Stimulated activated CD8-positive, alpha-beta memory T cell treated with anti-CD3 and anti-CD28 coated beads, Interleukin-2, amount 100 ng/mL, for 48 hours (primary cell): ENCODE results near the gene LNX1.

Source experiments
- DNase-seq, 2 donors: peaks; one replicate each; pipeline ENCODE4 v3.0.0-alpha.2; 2020; ENCODE audit warnings: low read depth in 2 of 2

The LNX1 gene

GRCh38 chr4:53591372-53591892 is at the start of gene LNX1:
TSS of gene LNX1 (minus strand) at chr4:53591486. CDS start at chr4:53574002, 17,484 bp downstream.
- DNase-seq: no peak

DNA sequence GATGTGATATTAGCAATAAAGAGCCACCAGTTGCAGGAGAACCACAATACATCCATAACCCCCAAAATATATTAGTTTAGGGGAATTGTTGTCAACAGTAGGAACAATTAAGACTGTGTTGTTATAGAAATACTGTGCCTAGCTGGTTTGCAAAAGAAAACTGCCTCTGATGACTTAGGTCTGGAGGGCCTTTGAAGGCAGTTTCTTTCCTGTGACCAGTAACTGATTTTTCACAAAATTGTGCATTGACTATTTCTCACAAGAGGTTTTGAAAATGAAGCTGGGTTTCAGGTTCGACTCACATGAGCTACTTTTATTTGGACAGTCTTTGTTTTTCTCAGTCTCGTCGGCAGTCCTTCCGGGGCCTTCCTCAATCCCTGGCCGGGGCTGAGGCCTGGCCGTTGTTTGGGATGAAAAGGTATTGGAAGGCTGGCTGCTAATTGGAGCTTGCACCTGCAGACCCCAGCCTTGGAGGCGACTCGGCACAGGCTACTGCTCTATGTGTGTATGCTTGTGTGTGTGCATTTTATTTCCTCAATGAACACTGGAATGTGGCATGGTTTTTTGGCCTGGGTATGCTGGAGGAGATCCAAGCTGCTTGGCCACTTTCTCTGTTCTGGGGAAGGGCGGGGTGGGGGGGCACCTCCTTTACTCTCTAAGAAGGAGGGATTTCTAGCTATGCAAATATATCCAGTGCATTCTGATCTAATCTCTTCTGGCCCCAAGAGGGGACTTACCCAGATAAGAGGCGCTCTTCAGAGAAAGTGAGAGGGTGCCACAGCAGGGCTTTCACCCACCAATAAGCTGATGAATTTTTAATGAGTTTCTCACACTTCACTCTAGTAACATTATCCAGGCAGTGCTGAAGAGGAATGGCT is 49.5 kb upstream of the LNX1 start:
- no peak for DNase-seq

DNA sequence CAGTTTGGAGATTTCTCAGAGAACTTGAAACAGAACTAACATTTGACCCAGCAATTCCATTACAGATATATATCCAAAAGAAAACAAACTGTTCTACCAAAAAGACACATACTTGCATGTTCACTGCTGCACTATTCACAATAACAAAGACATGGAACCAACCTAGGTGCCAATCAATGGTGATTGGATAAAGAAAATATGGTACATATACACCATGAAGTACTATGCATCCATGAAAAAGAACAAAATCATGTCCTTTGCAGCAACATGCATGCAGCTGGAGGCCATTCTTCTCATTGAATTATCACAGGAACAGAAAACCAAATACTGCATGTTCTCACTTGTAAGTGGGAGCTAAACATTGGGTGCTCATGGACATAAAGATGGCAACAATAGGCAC is 47.6 kb upstream of the LNX1 start:
- DNase-seq: no peak

DNA sequence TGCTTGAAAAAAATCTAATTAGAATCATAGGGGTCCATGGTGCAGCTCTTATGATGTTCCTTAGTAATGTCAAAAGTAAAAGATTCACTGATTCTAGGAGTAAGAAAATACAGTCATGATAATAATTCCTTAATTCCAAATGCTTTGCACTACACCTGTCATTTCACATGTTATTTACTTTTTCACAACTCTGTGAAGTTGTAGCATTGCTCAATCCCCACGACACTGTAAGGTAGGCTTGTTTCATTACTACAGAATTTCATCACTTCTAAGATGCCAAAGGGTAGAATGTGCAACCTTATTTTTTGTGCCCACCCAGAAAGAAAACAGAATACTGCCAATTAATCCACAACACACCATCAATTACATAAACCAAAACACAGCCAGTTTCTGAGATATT is 46.1 kb upstream of the LNX1 start:
- no peak for DNase-seq

GRCh38 chr4:53635697-53636483 is 44.6 kb upstream of the LNX1 start:
- no peak for DNase-seq

DNA sequence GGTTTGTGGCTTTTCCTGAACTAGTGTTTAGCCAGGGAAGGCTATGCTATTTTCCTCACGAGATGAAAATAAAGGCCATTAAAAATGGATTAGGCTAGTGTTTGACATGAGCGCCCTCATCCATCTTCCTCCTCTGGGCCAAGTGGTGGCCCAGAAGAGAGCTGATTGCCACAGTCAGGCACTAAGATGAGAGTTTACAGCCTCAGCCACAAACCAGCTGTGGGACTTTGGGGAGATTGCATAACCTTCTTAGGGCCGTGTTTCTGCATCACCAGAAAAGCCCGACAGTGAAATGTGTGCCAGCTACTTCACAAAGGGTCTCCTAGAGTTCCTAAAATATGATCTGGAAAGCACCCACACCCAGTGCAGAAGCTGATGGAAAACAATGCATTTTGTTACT is 42.3 kb upstream of the LNX1 start:
- DNase-seq: no peak

DNA sequence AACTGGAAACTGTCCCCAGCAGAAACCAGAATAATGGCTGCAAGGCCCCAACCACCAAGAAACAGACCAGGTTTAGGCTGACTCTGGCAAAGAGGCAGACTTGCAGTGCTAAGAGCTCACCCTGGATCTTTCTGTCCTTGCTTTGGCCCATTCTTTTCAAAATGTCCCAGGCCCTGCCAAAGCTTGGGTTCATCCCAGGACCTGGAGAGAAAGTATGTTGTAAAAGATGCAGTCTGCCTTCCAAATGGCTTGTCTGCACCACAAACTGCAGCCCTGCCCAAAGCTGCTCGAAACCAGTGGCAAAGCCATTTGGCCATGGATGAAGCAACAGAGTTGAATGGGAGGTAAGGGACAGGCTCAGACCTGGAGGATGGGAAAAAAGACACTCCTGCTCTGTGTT is 38.0 kb upstream of the LNX1 start:
- no peak for DNase-seq

DNA sequence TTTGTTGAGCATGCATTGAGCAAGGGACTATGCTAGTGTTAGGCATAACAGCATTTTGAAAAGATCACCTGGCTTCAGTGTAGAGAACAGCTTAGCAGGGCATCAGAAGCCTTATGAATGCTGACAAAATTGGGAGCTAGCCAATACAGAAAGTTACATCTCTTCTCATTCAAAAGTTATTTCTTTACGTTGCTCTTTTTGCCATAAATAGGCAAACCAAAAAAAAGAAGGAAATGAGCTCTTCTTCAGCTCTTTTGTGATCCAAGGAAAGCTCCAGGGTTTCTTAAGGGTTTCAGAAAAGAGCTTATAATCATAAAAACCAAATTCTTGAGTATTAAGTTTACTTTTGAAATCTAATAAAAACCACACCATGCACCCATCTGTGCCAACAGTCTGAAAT is 35.2 kb upstream of the LNX1 start:
- DNase-seq: no peak

- no peak for DNase-seq
Measured at GRCh38 chr4:53625888-53626287, 34.6 kb upstream of the LNX1 start.

GRCh38 chr4:53622739-53623151 is 31.5 kb upstream of the LNX1 start:
- DNase-seq: no peak

- DNase-seq: no peak
Measured at GRCh38 chr4:53620956-53621355, 29.7 kb upstream of the LNX1 start.

DNA sequence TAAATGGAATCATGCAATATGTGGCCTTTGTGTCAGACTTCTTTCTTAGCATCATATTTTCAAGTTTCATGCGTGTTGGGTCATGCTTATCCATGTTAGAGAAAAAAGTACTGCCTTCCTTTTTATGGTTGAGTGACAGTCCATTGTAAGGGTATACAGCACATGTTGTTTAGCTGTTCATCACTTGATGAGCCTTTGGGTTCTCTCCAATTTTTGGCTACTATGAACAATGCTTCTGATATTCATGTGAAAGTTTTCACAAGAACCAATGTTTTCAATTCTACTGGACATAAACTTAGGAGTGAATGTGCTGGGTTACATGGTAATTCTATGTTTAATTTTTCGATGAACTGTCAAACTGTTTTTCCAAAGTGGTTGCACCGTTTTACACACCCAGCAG is 28.1 kb upstream of the LNX1 start:
- no peak for DNase-seq

DNA sequence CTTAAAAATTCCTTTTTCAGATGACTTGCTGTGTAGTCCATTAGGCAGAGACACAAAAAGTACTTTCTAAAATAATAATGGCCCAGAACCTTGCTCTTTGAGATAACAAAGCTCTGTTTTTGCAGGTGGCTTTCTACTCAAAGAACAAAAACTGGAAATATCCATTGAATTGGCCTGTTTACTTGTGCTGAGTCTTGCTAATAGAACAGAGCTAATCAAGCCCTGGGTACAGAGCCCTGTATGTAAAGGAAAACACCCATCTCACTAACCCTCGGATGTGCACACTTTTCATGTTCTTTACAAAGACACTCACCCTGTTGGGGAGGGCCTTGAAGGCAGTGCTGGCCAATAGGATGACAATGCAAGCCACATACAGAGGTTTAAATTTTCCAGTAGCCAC is 27.0 kb upstream of the LNX1 start:
- no peak for DNase-seq

DNA sequence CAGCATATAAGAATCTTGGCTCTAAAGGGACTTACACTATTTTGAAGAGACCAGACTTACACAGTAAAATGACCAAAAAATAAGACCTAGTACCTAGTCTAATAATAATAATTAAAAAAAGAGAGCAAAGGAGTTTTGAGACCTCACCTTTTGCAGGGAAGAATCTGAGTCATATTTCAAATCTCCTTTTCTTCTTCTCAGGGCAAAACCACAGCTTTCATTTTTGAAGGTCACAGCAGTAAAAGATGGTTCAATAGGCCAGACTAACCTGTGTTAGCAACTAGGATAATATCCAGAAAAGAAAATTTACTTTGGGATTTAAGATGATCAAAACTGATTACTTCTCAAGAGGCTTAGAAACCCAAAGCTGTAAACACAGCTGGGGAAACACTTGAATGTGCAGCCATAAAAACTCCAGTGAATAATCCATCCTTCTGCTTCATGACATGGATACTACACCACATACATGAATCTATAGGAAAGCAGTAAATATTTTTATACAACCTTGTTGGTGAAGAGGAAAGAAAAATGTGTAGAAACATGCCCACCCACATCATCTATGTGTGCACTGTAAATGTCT is 25.9 kb upstream of the LNX1 start:
- no peak for DNase-seq

GRCh38 chr4:53616219-53616618 is 24.9 kb upstream of the LNX1 start:
- DNase-seq: no peak

DNA sequence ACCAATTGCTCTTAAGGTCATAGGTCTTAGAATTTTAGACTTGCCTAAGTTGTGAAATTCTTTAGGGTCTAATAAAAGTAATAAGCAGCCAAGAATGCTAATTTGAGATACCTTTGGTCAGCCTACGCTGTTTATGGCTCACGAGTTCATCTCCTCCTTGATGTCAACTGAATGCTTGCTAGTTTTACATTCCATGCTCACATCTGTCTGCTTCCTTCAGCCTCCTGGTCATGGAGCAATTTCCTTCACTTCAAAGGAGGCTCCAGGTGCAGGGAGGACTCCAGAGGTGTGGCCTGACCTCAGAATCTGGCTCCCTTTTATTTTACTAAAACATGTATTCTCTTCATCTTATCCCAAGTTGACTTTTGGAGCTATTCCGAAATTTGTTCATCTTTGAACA is 23.3 kb upstream of the LNX1 start:
- DNase-seq: no peak

- no peak for DNase-seq
Measured at GRCh38 chr4:53613428-53613827, 22.1 kb upstream of the LNX1 start.

- DNase-seq: no peak
Measured at GRCh38 chr4:53608649-53609048, 17.4 kb upstream of the LNX1 start.

- no peak for DNase-seq
Measured at GRCh38 chr4:53608242-53608641, 17.0 kb upstream of the LNX1 start.

GRCh38 chr4:53605783-53606182 is 14.5 kb upstream of the LNX1 start:
- no peak for DNase-seq

GRCh38 chr4:53602390-53602789 is 11.1 kb upstream of the LNX1 start:
- no peak for DNase-seq

DNA sequence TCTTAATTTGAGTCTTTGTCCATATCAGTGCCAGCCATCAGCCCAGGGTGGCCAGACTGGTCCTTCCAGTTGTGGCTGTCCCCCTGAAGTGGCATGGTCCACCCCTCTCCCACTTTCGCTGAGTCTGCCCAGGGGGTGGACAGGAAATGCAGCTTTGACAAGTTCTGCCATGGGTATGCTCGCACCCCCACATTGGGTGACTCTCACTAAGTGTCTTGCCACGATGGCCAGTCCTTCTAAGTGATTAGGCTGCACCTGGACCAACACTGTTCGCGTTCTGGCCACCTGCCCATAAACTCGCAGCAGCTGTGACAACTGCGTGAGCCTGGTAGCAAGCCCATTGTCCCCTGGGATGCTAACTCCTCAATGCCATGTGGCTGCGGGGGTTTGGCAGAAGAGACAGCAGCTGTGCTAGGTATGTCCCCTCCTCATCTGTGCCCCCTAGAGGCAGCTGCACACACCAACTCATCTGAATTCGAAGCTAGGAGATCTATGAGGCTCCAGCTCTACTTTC is 10.0 kb upstream of the LNX1 start:
- no peak for DNase-seq
